Effector CD8-positive, alpha-beta T cell (primary cell): ENCODE measurements around the gene KHK.
"Not testable (repeated sequence)": the region's sequence is repeated elsewhere in the genome, so short reads cannot be mapped to it uniquely, and the experiment has no call there.

Source experiments
- DNase-seq: peaks from one replicate; lab custom pipeline; 2025; lab: John Stamatoyannopoulos, UW

The KHK gene

DNA sequence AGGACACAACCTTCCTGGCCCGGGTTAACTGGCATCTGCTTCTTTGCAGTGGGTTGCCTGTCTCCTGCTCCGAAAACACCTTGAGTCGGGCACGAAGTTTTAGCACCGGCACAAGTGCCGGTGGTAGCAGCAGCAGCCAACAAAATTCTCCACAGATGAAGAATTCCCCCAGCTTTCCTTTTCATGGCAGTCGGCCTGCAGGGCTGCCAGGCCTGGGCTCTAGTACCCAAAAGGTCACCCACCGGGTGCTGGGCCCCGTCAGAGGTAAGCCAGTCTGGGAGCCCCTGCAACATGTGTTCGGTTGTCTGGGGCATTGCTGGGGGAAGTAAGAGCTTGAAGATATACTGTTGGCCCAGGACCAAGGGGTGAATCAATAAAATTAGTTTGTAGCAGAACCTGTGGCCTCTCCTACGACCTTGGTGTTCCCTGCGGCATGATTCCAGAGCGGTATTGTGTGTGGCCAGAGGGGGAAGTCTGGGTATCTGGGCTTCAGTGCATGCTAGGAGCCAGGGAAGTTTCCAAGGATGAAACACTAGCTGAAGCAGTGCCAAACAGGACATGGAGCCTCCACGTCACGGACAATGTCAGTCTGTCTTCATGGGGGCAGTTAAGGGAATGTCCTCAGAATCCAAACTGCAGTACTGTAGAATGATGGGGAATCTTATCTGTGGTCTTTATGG lies 27.3 kb upstream of the KHK start:
- no peak for DNase-seq

DNA sequence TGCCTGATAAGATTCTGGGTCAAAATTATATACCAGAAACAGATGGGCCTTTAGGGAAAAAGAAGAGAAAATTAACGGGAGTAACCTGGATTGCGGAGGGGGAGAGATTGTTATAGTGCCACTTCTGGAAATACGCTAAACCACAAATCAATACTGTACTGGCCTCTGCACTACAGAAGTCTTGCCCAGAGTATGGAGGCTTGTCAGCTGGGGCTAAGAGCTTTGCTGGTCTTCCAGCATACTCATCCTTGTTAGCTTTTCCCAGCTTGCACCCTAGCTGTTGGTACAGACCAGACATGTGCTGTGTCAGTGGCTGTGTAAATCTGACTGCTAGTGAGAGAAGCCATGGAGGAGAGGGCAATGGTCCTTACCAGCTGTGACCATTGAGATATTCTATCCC lies 26.2 kb upstream of the KHK start:
- DNase-seq = no peak

DNA sequence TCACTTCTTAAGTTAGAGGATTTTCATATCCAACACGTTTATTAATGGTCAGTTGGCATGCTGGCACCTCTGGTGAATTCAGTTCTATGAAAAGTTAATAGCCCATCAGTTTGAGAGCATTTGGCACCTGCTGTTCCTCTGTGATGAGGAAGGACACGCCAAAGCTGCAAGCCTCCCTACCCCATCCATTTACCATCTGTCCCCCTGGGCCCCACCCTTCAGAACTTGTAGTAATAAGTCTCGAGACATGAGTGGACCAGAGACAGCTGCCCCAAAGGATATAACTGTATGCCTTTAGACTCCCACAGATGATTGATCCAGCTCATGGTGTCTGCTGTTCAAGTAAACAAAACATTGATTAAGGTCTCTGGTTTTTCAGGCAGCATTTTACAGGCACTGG lies 21.4 kb upstream of the KHK start:
- DNase-seq = no peak

GRCh38 chr2:27067385-27067784 lies 19.2 kb upstream of the KHK start:
- DNase-seq = no peak

- DNase-seq = no peak
Measured at GRCh38 chr2:27069436-27069835, 17.1 kb upstream of the KHK start.

- no peak for DNase-seq
Measured at GRCh38 chr2:27069961-27070618, 16.5 kb upstream of the KHK start.

GRCh38 chr2:27070653-27071276 lies 15.8 kb upstream of the KHK start:
- DNase-seq = no peak

GRCh38 chr2:27071277-27071989 lies 15.1 kb upstream of the KHK start, which contains the start of gene OST4:
TSS of gene OST4 (minus strand) at chr2:27071654.
- DNase-seq = peak; percentile 75

- DNase-seq = no peak
Measured at GRCh38 chr2:27071990-27072830, 14.4 kb upstream of the KHK start.

DNA sequence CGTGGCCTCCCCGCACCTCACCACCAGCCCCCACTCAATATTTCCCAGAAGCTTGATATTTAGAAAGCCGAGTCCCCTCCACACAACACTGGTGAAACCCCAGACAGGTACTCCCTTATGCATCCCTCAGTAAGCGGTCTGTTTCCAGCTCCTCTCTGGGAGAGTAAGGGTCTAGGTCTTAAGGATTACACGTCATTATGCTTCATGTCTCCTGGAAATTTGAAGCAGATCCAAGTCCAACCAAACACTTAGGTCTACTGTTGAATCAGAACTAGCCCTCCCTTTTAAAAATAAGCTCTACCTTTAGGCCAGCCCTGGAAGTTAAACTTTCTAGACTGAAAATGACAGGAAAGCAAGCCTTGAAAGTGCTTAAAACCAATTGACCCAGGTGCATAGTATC lies 13.7 kb upstream of the KHK start:
- DNase-seq = no peak

DNA sequence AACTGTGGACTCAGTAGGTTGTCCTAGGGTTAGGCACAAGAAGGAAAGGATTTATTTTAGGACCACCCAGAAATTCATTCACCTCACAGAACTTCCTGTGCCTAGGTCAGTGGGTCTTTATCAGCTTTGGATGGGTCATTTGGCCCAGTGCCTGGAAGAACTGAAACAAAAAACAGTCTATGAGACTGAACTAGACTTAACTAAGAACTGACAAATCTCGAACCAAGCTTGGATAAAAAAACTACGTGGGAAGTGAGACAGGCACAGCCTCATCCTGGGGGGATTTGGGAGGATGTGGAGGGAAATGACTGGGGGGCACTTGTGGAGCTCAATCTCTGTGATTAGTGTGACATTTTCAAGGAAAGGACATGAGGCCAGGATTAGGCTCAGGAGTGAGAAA lies 12.8 kb upstream of the KHK start:
- no peak for DNase-seq

DNA sequence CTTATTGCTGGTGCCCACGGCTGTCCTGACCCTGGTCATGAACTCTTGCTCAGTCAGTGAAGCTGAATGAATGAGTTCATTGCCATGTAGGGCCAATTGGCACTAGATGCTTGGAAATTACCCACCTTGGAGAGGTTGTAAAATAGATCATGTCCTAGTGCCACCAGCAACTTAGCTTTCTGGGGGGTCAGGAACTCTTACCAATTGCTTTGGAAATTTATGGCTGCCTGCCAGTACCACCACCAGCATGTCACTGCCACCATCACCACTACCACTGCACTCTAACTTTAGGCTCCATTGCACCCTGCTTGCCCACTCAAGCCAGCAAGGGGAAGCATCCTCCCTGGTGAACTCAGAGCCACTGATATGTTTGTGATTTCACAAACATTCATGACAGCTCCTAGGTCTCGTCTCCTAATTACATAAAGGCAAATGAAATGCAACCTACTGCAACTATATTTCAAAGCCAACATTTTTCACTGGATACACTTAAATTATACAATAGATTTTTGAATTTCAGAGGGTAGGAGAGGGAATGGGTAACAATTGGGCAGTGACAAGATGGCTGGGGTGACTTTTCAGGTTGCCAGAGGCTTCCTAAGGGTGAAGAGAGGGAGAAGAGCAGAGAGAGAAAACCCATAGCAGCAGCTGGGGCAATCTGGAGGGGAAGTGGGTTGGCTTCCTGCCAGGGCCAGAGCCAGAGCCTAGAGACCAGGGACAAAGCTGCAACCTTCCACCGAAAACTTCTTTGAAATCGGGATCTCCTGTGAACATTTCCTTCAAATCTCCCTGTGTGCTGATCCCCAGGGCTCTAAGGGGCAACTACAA lies 11.6 kb upstream of the KHK start:
- peak; percentile 25 for DNase-seq

- DNase-seq = not testable (repeated sequence)
Measured at GRCh38 chr2:27075566-27075871, 11.1 kb upstream of the KHK start.

- DNase-seq = no peak
Measured at GRCh38 chr2:27076323-27076722, 10.2 kb upstream of the KHK start.

DNA sequence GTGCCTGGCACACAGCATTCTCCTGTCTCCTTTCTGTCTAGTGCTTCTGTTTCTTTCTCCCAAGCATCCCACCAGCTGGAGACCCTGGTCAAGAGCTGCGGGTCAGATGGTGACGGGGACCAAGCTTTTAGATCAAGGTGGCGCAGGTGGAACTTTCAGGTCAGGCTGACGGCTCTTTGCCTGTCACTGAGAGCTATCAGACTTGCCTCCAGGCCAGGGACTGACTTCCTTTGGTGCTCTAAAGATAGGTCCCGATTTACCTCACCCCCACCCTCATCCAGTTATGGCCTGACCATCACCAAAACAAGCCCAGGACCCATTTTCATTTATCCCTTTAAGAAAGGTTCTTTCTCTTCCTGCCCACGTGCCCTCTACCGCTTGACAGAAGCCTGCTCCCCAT lies 9.3 kb upstream of the KHK start:
- DNase-seq = no peak

- no peak for DNase-seq
Measured at GRCh38 chr2:27078267-27079194, 8.0 kb upstream of the KHK start, which contains the start of gene EMILIN1. TSS of gene EMILIN1 (plus strand) at chr2:27078615. CDS start at chr2:27079066, 451 bp downstream.

DNA sequence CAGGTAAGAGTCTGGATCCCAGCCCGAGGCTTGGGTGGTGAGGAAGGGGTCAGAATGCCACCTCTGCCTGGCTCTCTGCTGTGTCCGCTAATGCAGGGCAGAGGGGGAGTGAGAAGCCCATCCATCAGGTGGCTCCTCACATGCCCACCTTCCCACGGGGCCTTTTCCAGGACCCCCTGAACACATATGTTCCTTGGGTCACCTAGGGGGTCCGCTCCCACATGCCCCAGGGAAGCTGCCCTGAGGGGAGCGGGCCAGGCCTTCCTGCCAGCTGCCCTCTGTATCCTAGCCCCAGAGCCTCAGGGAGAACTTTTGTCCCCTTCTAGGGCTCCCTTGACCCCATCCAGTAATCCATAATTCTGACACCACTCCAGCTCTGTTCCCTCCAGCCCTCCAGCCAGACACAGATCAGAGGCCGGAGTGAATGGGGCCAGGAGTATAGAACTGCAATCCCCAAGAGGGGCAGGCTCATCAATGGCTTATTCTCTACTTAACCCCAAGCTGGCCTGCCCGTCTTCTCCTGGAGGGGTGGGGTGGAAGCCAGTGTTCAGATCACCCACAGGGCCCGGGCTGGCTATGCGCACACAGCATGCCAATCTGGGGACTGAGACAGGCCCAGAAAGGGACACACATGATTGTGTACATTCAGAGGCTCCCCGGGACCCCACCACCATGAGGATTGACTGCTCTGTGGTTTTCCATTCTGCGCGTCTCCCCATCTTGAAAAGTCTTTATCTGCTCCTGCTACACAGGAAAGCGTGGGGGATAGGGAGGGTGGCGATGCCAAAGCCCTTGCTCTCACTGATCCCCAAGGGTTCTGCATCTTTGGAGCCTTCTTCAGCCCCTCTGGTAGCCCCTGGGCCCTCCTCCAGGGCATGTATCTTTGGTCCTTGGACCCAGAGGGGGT lies 7.1 kb upstream of the KHK start:
- no peak for DNase-seq

DNA sequence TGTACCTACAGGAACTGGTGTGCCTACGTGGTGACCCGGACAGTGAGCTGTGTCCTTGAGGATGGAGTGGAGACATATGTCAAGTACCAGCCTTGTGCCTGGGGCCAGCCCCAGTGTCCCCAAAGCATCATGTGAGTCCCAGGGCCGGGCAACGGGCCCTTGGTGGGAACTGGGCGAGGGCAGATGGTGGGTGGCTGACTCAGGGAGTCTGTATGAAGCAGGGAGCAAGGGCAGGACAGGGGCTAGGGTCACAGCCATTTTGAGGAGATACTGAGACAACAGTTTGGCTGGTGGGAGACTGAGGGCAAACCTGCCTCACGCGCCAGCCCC lies 6.5 kb upstream of the KHK start:
- DNase-seq = no peak

- no peak for DNase-seq
Measured at GRCh38 chr2:27080603-27080936, 6.0 kb upstream of the KHK start.
